ENCODE measurements around the gene SPATA13. TPM values are rescaled to one million over a fixed set of nuclear protein-coding genes. Genes with fewer than 3 reads are reported as not detected.

SPATA13 gene
- total and polyA plus RNA-seq, 2 donors (not counting 1 experiment from before 2014, with no cell fraction given): 11.6 to 24.6 TPM

DNA sequence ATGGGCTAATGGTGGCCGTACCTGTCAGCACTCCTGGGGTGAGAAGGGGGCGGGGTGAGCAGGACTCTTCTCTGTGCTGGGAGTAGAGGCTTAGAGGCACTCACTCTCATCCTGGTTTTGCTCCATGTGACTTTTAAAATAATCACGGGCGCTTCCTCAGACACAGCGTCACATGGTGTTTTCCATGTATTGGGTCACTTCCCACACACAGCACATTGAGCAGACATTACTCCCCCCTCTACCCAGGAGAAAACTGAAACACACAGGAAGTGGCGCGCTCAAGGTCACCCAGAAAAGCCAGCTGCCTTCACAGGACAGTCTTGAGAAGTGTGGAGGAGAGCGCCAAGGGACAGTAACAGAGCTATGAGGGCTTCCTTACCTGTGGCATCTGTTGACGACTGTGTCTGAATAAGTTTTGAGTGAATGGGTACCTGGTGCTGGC lies 23.2 kb downstream of the SPATA13 start:
- H2AFZ ChIP-seq (ENCODE audit: low read length): no peak overlapping the region
- DNase-seq (ENCODE audit: low read depth in 2 of 2): no peak
- H3K9ac ChIP-seq (ENCODE audit: insufficient read depth, low read length): no peak overlapping the region
- H3K4me3 ChIP-seq (replicated peaks in 1 of 4; ENCODE audit: control extremely low read depth in 1 of 4, insufficient read depth in 1 of 4, low read depth in 3 of 4, low read length in 4 of 4): no peak overlapping the region
- H4K20me1 ChIP-seq (ENCODE audit: control insufficient read depth, extremely low read depth, insufficient read depth, low read length): no peaks in the 10 kb centered on the region
- no peaks in the 10 kb centered on the region for H3K36me3 ChIP-seq (ENCODE audit: control insufficient read depth, insufficient read depth, low read length)
- H3K4me1 ChIP-seq (ENCODE audit: control insufficient read depth, extremely low read depth, insufficient read depth, low read length): no peaks in the 10 kb centered on the region
- H3K79me2 ChIP-seq (ENCODE audit: control insufficient read depth, insufficient read depth, low read length): no peaks in the 10 kb centered on the region
- TF ChIP-seq, protein P1, sequence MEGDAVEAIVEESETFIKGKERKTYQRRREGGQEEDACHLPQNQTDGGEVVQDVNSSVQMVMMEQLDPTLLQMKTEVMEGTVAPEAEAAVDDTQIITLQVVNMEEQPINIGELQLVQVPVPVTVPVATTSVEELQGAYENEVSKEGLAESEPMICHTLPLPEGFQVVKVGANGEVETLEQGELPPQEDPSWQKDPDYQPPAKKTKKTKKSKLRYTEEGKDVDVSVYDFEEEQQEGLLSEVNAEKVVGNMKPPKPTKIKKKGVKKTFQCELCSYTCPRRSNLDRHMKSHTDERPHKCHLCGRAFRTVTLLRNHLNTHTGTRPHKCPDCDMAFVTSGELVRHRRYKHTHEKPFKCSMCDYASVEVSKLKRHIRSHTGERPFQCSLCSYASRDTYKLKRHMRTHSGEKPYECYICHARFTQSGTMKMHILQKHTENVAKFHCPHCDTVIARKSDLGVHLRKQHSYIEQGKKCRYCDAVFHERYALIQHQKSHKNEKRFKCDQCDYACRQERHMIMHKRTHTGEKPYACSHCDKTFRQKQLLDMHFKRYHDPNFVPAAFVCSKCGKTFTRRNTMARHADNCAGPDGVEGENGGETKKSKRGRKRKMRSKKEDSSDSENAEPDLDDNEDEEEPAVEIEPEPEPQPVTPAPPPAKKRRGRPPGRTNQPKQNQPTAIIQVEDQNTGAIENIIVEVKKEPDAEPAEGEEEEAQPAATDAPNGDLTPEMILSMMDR (conservative IDR thresholded peaks at IDR 0.05 in 1 of 2, IDR thresholded peaks at IDR 0.05 in 1 of 2; ENCODE audit: low read depth in 1 of 2, low read length in 2 of 2): no peak
- TF ChIP-seq EZH2 (IDR thresholded peaks at IDR 0.05; ENCODE audit: low read length, missing control alignments): no peak
- no peak overlapping the region for H3K27ac ChIP-seq (ENCODE audit: insufficient read depth, low read length)
- H3K9me3 ChIP-seq (ENCODE audit: control insufficient read depth, insufficient read depth, low read depth, low read length): no peaks in the 10 kb centered on the region
- H3K27me3 ChIP-seq (ENCODE audit: control insufficient read depth, insufficient read depth, low read length): no peaks in the 10 kb centered on the region
- no peak overlapping the region for H3K4me2 ChIP-seq (ENCODE audit: extremely low read depth, insufficient read depth, low read length)

DNA sequence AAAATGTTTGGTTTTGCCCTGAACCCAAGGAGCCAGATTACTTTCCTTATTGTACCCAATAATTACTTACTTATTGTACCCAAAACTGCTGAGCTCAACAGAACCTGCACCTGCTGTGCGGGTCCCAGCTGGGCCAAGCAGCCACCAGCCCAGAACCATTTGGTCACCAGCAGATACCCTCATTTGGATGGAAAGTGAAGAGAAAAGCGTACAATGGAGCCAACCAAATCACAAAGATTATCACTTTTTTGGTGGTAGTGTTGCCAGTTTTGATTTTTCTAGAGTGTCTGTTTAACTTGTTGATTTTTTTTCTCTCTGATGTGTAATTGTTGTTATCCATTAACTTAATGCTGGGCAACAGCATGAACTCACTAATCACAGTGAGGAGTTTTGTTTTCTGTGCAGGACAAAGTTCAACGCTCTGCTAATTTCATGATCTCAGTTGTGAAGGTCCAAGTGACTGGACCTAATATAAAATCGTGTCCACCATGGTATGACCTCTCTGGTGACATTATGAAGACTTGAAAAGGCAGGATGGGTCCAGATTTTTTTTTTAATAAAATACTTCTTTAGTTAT lies 23.8 kb downstream of the SPATA13 start:
- H3K4me1 ChIP-seq (ENCODE audit: control insufficient read depth, extremely low read depth, insufficient read depth, low read length): no peaks in the 10 kb centered on the region
- H3K27ac ChIP-seq (ENCODE audit: insufficient read depth, low read length): no peak overlapping the region
- DNase-seq (ENCODE audit: low read depth in 2 of 2): no peak
- H2AFZ ChIP-seq (ENCODE audit: low read length): no peak overlapping the region
- H4K20me1 ChIP-seq (ENCODE audit: control insufficient read depth, extremely low read depth, insufficient read depth, low read length): no peaks in the 10 kb centered on the region
- no peaks in the 10 kb centered on the region for H3K9me3 ChIP-seq (ENCODE audit: control insufficient read depth, insufficient read depth, low read depth, low read length)
- TF ChIP-seq, protein P1 (conservative IDR thresholded peaks at IDR 0.05 in 1 of 2, IDR thresholded peaks at IDR 0.05 in 1 of 2; ENCODE audit: low read depth in 1 of 2, low read length in 2 of 2): no peak
- no peak for TF ChIP-seq EZH2 (IDR thresholded peaks at IDR 0.05; ENCODE audit: low read length, missing control alignments)
- H3K4me2 ChIP-seq (ENCODE audit: extremely low read depth, insufficient read depth, low read length): no peak overlapping the region
- H3K27me3 ChIP-seq (ENCODE audit: control insufficient read depth, insufficient read depth, low read length): no peaks in the 10 kb centered on the region
- no peak overlapping the region for H3K9ac ChIP-seq (ENCODE audit: insufficient read depth, low read length)
- H3K79me2 ChIP-seq (ENCODE audit: control insufficient read depth, insufficient read depth, low read length): no peaks in the 10 kb centered on the region
- H3K36me3 ChIP-seq (ENCODE audit: control insufficient read depth, insufficient read depth, low read length): no peaks in the 10 kb centered on the region
- H3K4me3 ChIP-seq (replicated peaks in 1 of 4; ENCODE audit: control extremely low read depth in 1 of 4, insufficient read depth in 1 of 4, low read depth in 3 of 4, low read length in 4 of 4): no peak overlapping the region

DNA sequence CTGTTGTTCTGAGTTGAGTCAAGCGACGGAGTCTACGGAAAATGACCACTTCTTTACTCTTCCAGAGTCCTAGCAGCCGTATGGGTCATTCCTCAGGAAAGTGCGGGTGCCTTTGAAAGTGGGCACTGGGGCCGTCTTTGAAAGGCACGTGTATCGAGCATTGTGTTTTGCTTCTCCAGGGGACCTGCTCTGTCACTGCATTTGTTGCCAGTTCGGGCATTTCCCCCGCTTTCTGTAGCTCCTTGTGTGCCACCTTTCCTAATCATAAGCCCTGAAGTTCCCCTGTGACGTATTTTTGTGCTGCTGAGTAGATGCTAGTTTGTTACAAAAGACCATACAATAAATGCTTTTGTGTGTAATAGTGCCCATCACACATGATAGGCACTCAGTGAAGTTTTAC lies 24.4 kb downstream of the SPATA13 start:
- Histone ChIP-seq H3K27ac (ENCODE audit: insufficient read depth, low read length) (no peak overlapping the region), H3K4me1 (ENCODE audit: control insufficient read depth, extremely low read depth, insufficient read depth, low read length) (no peaks in the 10 kb centered on the region), H3K36me3 (ENCODE audit: control insufficient read depth, insufficient read depth, low read length) (no peaks in the 10 kb centered on the region), H4K20me1 (ENCODE audit: control insufficient read depth, extremely low read depth, insufficient read depth, low read length) (no peaks in the 10 kb centered on the region), H2AFZ (ENCODE audit: low read length) (no peak overlapping the region), H3K4me2 (ENCODE audit: extremely low read depth, insufficient read depth, low read length) (no peak overlapping the region), H3K4me3 (replicated peaks in 1 of 4; ENCODE audit: control extremely low read depth in 1 of 4, insufficient read depth in 1 of 4, low read depth in 3 of 4, low read length in 4 of 4) (no peak overlapping the region), H3K27me3 (ENCODE audit: control insufficient read depth, insufficient read depth, low read length) (no peaks in the 10 kb centered on the region), H3K9ac (ENCODE audit: insufficient read depth, low read length) (no peak overlapping the region), H3K79me2 (ENCODE audit: control insufficient read depth, insufficient read depth, low read length) (no peaks in the 10 kb centered on the region), H3K9me3 (ENCODE audit: control insufficient read depth, insufficient read depth, low read depth, low read length) (no peaks in the 10 kb centered on the region)
- no peak for DNase-seq (ENCODE audit: low read depth in 2 of 2)
- TF ChIP-seq, protein P1 (conservative IDR thresholded peaks at IDR 0.05 in 1 of 2, IDR thresholded peaks at IDR 0.05 in 1 of 2; ENCODE audit: low read depth in 1 of 2, low read length in 2 of 2): no peak
- TF ChIP-seq EZH2 (IDR thresholded peaks at IDR 0.05; ENCODE audit: low read length, missing control alignments): no peak

All from fibroblast of lung (primary cell).